A549 (cell line): ENCODE measurements around the gene RNF39. TPM values are rescaled to one million over a fixed set of nuclear protein-coding genes. Genes with fewer than 3 reads are reported as not detected.
"Not testable (repeated sequence)": the region's sequence is repeated elsewhere in the genome, so short reads cannot be mapped to it uniquely, and the experiment has no call there.

ENCODE experiments used
- ATAC-seq, 2 experiments: fragments of 200-7000 bp in 1 of 2; fragments of >200 bp in 1 of 2; cut with Nextera tagmentation in 1 of 2; cut with Tn5 transposase in 1 of 2; 3 replicates each; pipeline versions ENCODE4 v1.8.0 to v1.9.1; 2018 to 2020; ENCODE audit warnings: mild to moderate bottlenecking in 1 of 2, moderate library complexity in 1 of 2
- CTCF ChIA-PET: fragments of 300-600 bp; sonication (Branson Sonifier 250); formaldehyde crosslinking; extraction: SDS; loops from one replicate; lab custom pipeline; 2021; ENCODE audit warnings: antibody characterized with exemption, inconsistent platforms; lab: Yijun Ruan, JAX
- POLR2A ChIA-PET: fragments of 350-600 bp; formaldehyde crosslinking; extraction: SDS; loops from one replicate; lab custom pipeline; 2021; ENCODE audit warnings: antibody characterized with exemption, inconsistent platforms; lab: Yijun Ruan, JAX
- DNase-seq, 2 experiments: peaks; one replicate each; pipeline versions ENCODE4 v3.0.0 to v3.0.0-alpha.2; 2011 to 2016; ENCODE audit warnings: low read depth in 1 of 2, low spot score in 1 of 2
- FAIRE-seq: peaks from 2 replicates; lab custom pipeline; 2011; peaks lifted over from hg19 to GRCh38; lab: Jason Lieb, UNC
- H3K27ac ChIP-seq, 2 experiments: fragments of >200 bp; sonication (Bioruptor Twin); formaldehyde crosslinking; 3 replicates each; pipeline ENCODE4 v1.5.1; 2016 to 2017
- H3K4me1 ChIP-seq: fragments of >200 bp; sonication (Bioruptor Twin); formaldehyde crosslinking; 3 replicates; pipeline ENCODE4 v1.6.1; 2016
- H3K4me2 ChIP-seq: fragments of >200 bp; sonication (Bioruptor Twin); formaldehyde crosslinking; 3 replicates; pipeline ENCODE4 v1.6.1; 2016
- H3K4me3 ChIP-seq: fragments of >200 bp; sonication (Bioruptor Twin); formaldehyde crosslinking; 3 replicates; pipeline ENCODE4 v1.5.1; 2016
- H3K9me3 ChIP-seq: fragments of >200 bp; sonication (Bioruptor Twin); formaldehyde crosslinking; 3 replicates; pipeline ENCODE4 v1.6.1; 2016
- CBX2 ChIP-seq: fragments of 200-600 bp; sonication (generic); IDR thresholded peaks from 2 replicates; pipeline ENCODE4 v1.6.1; 2016; ENCODE audit warnings: low read depth, mild to moderate bottlenecking, borderline replicate concordance
- CBX8 ChIP-seq: fragments of 200-600 bp; sonication (generic); IDR thresholded peaks from 2 replicates; pipeline ENCODE4 v1.6.1; 2016
- EHMT2 ChIP-seq: fragments of 200-600 bp; sonication (generic); IDR thresholded peaks from 2 replicates; pipeline ENCODE4 v1.6.1; 2016; ENCODE audit warnings: antibody characterized with exemption, low read depth, mild to moderate bottlenecking, moderate library complexity
- ESRRA ChIP-seq: fragments of 150-350 bp; IDR thresholded peaks from 2 replicates; pipeline ENCODE4 v1.6.1; 2014; ENCODE audit warnings: mild to moderate bottlenecking, low read length, borderline replicate concordance
- FOSB ChIP-seq: fragments of 250-450 bp; sonication (Bioruptor Pico); IDR thresholded peaks from 2 replicates; pipeline ENCODE4 v1.5.0; 2020; ENCODE audit warnings: mild to moderate bottlenecking, moderate library complexity
- FOXS1 ChIP-seq: fragments of 250-450 bp; sonication (Bioruptor Pico); IDR thresholded peaks from 2 replicates; pipeline ENCODE4 v1.5.0; 2020; ENCODE audit warnings: mild to moderate bottlenecking, moderate library complexity
- JUN ChIP-seq, 2 experiments: fragments of >200 bp; sonication (Bioruptor Twin); formaldehyde crosslinking; IDR thresholded peaks; 2 replicates in 1 of 2; 3 replicates in 1 of 2; pipeline ENCODE4 v1.6.1; 2016 to 2017
- KDM1A ChIP-seq: fragments of 200-600 bp; sonication (generic); IDR thresholded peaks from 2 replicates; pipeline ENCODE4 v1.6.1; 2016; ENCODE audit warnings: low read depth, mild to moderate bottlenecking
- MAFK ChIP-seq: fragments of 450-650 bp; IDR thresholded peaks from 2 replicates; pipeline ENCODE4 v1.6.1; 2014; ENCODE audit not compliant: partially characterized antibody
- MYC ChIP-seq: IDR thresholded peaks from 2 replicates; pipeline ENCODE4 v1.6.1; 2012; ENCODE audit warnings: mild to moderate bottlenecking, inconsistent platforms, low read length, improper control_type of control experiment, borderline replicate concordance
- NFE2L2 ChIP-seq: fragments of 150-350 bp; conservative IDR thresholded peaks from 2 replicates; pipeline ENCODE4 v1.6.1; 2014; ENCODE audit warnings: low read length
- RAD21 ChIP-seq, 2 experiments: fragments of >200 bp in 1 of 2; sonication (Bioruptor Twin) in 1 of 2; formaldehyde crosslinking in 1 of 2; IDR thresholded peaks in 1 of 2; conservative IDR thresholded peaks in 1 of 2; 2 replicates in 1 of 2; 3 replicates in 1 of 2; pipeline ENCODE4 v1.6.1; 2012 to 2018; ENCODE audit warnings: inconsistent platforms in 1 of 2
- RFX5 ChIP-seq: fragments of 450-650 bp; IDR thresholded peaks from 2 replicates; pipeline ENCODE4 v1.7.1; 2014; ENCODE audit warnings: antibody characterized with exemption, mild to moderate bottlenecking, moderate library complexity
- TFCP2L1 ChIP-seq: fragments of 250-450 bp; sonication (Bioruptor Pico); IDR thresholded peaks from 2 replicates; pipeline ENCODE4 v1.5.0; 2021; ENCODE audit warnings: mild to moderate bottlenecking
- USF2 ChIP-seq: fragments of 450-650 bp; IDR thresholded peaks from 2 replicates; pipeline ENCODE4 v1.6.1; 2014; ENCODE audit warnings: antibody characterized with exemption
- ZC3H11A ChIP-seq: fragments of 450-650 bp; IDR thresholded peaks from 2 replicates; pipeline ENCODE4 v1.6.1; 2014; ENCODE audit warnings: antibody characterized with exemption, mild to moderate bottlenecking
- WGBS: methylation state at CpG from one replicate; pipeline ENCODE4 v1.1.6; 2017; ENCODE audit errors: missing lambda C conversion rate; 5-methylcytosine and 5-hydroxymethylcytosine counted together
- polyA plus RNA-seq, 4 experiments: library from polyadenylated mRNA; depleted of rRNA in 3 of 4; stranded (reverse); fragments of >200 nt; fragmentation: RNase III in 1 of 4; extraction: RNeasy Plus Mini Kit Qiagen cat#74134 plus additional on column Dnase treatment in 1 of 4; gene quantifications; 2 replicates in 3 of 4; 3 replicates in 1 of 4; pipeline ENCODE4 v1.2.3, GENCODE V29; 2011 to 2017
- TF ChIP-seq, protein P1 (sequence below): IDR thresholded peaks from 2 replicates; pipeline ENCODE4 v1.6.1; 2012; ENCODE audit warnings: low read depth, borderline replicate concordance

Gene RNF39
- polyA plus RNA-seq, 2 of the 4 experiments (the other 2 are of a cell fraction): not detected

GRCh38 chr6:30029588-30029987 is 46.0 kb downstream of the RNF39 start:
- FAIRE-seq (no peak), DNase-seq (no peak)
- WGBS: 87% methylated on average over 1 of the region's 1 CpG
- Histone ChIP-seq H3K27ac (no peak overlapping the region), H3K4me1 (peaks cover 9% of the 10 kb centered on the region; the same call in 2 of the 3 replicates), H3K9me3 (no peaks in the 10 kb centered on the region)
- TF ChIP-seq MYC (no peak), EHMT2 (no peak), JUN (IDR thresholded peaks at IDR 0.05) (no peak)
- TF ChIP-seq, all 56 proteins: peak for 0
- Histone ChIP-seq H3K4me3 (no peak overlapping the region), H3K4me2 (no peak overlapping the region)
- ChIA-PET POLR2A (no interaction called here), CTCF (interaction anchor here (1.4 kb wide), 1 partner anchor 181 kb away, joined by 3 read pairs; no protein-coding TSS in a partner anchor)
- no peak for ATAC-seq

GRCh38 chr6:30025186-30025585 is 50.4 kb downstream of the RNF39 start:
- no peak overlapping the region for H3K4me3 ChIP-seq
- no peaks in the 10 kb centered on the region for H3K9me3 ChIP-seq
- no peak overlapping the region for H3K4me2 ChIP-seq
- ATAC-seq (no peak), FAIRE-seq (no peak)
- ChIA-PET POLR2A (no interaction called here), CTCF (no interaction called here)
- WGBS: 50% methylated on average over 1 of the region's 1 CpG
- no peaks in the 10 kb centered on the region for H3K4me1 ChIP-seq
- no peak overlapping the region for H3K27ac ChIP-seq
- TF ChIP-seq MAFK (no peak), ESRRA (no peak), TFCP2L1 (CRISPR knock-in tag) (no peak), JUN (IDR thresholded peaks at IDR 0.05) (no peak), USF2 (no peak), FOSB (CRISPR knock-in tag) (no peak), RFX5 (no peak), RAD21 (conservative IDR thresholded peaks at IDR 0.05 in 1 of 2, IDR thresholded peaks at IDR 0.05 in 1 of 2) (no peak), CBX8 (no peak), ZC3H11A (no peak), MYC (no peak)
- TF ChIP-seq, protein P1, sequence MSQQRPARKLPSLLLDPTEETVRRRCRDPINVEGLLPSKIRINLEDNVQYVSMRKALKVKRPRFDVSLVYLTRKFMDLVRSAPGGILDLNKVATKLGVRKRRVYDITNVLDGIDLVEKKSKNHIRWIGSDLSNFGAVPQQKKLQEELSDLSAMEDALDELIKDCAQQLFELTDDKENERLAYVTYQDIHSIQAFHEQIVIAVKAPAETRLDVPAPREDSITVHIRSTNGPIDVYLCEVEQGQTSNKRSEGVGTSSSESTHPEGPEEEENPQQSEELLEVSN: no peak
- TF ChIP-seq, all 56 proteins: peak for 0
- DNase-seq: no peak

DNA sequence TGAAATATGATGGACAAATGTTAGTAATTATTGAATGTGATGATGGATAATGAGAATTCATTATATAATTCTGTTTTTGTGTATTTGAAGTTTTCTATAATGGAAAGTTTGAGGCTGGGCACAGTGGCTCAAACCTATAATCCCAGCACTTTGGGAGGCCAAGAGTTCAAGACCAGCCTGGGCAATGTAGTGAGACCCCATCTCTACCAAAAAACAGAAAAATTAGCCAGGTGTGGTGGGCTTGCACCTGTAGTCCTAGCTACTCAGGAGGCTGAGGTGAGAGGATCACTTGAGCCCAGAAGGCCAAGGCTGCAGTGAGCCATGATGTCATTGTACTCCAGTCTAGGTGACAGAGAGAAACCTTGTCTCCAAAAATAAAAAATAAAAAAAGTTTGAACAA is 52.9 kb downstream of the RNF39 start:
- POLR2A ChIA-PET, H3K4me1 ChIP-seq, ATAC-seq, FAIRE-seq, H3K4me3 ChIP-seq, DNase-seq, H3K27ac ChIP-seq, H3K9me3 ChIP-seq, H3K4me2 ChIP-seq: not testable (repeated sequence)
- CTCF ChIA-PET: interaction anchor here (1.0 kb wide), 1 partner anchor 12 kb away, joined by 4 read pairs; no protein-coding TSS in a partner anchor

DNA sequence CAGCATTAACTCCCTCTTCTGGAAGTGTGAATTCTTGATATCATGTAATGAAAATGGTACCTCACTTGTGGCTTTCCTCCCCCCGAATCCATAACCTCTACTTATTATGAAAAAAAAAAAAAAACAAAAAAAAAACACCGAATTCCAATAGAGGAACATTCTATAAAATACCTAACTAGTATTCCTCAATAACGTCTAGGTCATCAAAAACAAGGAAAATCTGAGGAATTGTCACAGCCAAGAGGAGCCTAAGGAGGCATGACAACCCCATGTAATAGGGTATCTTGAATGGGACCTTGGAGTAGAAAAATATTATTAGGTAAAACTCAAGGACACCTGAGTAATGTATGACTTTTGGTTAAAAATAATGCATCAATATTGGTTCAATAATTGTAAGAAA is 53.4 kb downstream of the RNF39 start:
- Histone ChIP-seq H3K27ac (no peak overlapping the region), H3K4me1 (no peaks in the 10 kb centered on the region), H3K9me3 (no peaks in the 10 kb centered on the region), H3K4me3 (no peak overlapping the region), H3K4me2 (no peak overlapping the region)
- DNase-seq: no peak
- ChIA-PET CTCF (no interaction called here), POLR2A (no interaction called here)
- FAIRE-seq: no peak
- WGBS: 76% methylated on average over 3 of the region's 3 CpGs
- ATAC-seq: no peak
- no peak for TF ChIP-seq NFE2L2
- TF ChIP-seq KDM1A: no peak
- TF ChIP-seq FOXS1 (CRISPR knock-in tag): no peak
- no peak for TF ChIP-seq CBX2
